DOHH2 (cell line): ENCODE results near the gene SH2D1B.

Experiments
- H3F3A ChIP-seq: fragments of 200-600 bp; sonication (generic), shearing (Covaris generic); 2 replicates; pipeline ENCODE4 v1.6.0; 2016; ENCODE audit warnings: antibody characterized with exemption, mild to moderate bottlenecking; ENCODE audit not compliant: control insufficient read depth, insufficient read depth
- H3K27ac ChIP-seq: fragments of 200-600 bp; sonication (generic); 2 replicates; pipeline ENCODE4 v1.5.1; 2014; ENCODE audit warnings: low read depth, mild to moderate bottlenecking, low read length, moderate library complexity
- H3K27me3 ChIP-seq: fragments of 200-600 bp; sonication (generic); 2 replicates; pipeline ENCODE4 v1.6.1; 2014; ENCODE audit warnings: mild to moderate bottlenecking, low read length, mixed read lengths; ENCODE audit not compliant: control insufficient read depth
- H3K36me3 ChIP-seq: fragments of 200-600 bp; sonication (generic); 2 replicates; pipeline ENCODE4 v1.6.1; 2014; ENCODE audit warnings: mild to moderate bottlenecking, low read length, moderate library complexity, mixed read lengths; ENCODE audit not compliant: control insufficient read depth
- H3K4me1 ChIP-seq: fragments of 200-600 bp; sonication (generic); 2 replicates; pipeline ENCODE4 v1.6.1; 2014; ENCODE audit warnings: mild to moderate bottlenecking, low read length, mixed read lengths; ENCODE audit not compliant: control insufficient read depth
- H3K4me2 ChIP-seq: fragments of 200-600 bp; sonication (generic); 2 replicates; pipeline ENCODE4 v1.6.0; 2014; ENCODE audit warnings: mild to moderate bottlenecking, low read length, moderate library complexity
- H3K4me3 ChIP-seq: fragments of 200-600 bp; sonication (generic); 2 replicates; pipeline ENCODE4 v1.5.1; 2014; ENCODE audit warnings: mild to moderate bottlenecking, low read length, mixed read lengths
- H3K79me2 ChIP-seq: fragments of 200-600 bp; sonication (generic); 2 replicates; pipeline ENCODE4 v1.6.1; 2014; ENCODE audit warnings: mild to moderate bottlenecking, low read length, mixed read lengths; ENCODE audit not compliant: control insufficient read depth
- H3K9me2 ChIP-seq: fragments of 200-600 bp; sonication (generic); replicated peaks from 2 replicates; pipeline ENCODE4 v1.6.1; 2014; ENCODE audit warnings: mild to moderate bottlenecking, low read length, mixed read lengths; ENCODE audit not compliant: control insufficient read depth
- H3K9me3 ChIP-seq: fragments of 200-600 bp; sonication (generic); 2 replicates; pipeline ENCODE4 v1.6.1; 2014; ENCODE audit warnings: antibody characterized with exemption, low read length, mixed read lengths; ENCODE audit not compliant: control insufficient read depth, insufficient read depth
- H4K20me1 ChIP-seq: fragments of 200-600 bp; sonication (generic); 2 replicates; pipeline ENCODE4 v1.6.0; 2014; ENCODE audit warnings: low read depth, mild to moderate bottlenecking, antibody characterized with exemption, low read length, moderate library complexity; ENCODE audit not compliant: control insufficient read depth, insufficient read depth
- EZH2phosphoT487 ChIP-seq: fragments of 200-600 bp; sonication (generic); IDR thresholded peaks from 2 replicates; pipeline ENCODE4 v1.6.1; 2017; ENCODE audit warnings: borderline replicate concordance, mild to moderate bottlenecking, antibody characterized with exemption, low read length, moderate library complexity, mixed read lengths
- TF ChIP-seq, protein P1 (sequence below): fragments of 200-600 bp; sonication (generic); IDR thresholded peaks from one replicate; pipeline ENCODE4 v1.5.1; 2014; ENCODE audit warnings: antibody characterized with exemption, mild to moderate bottlenecking, low read depth, low read length; ENCODE audit not compliant: poor library complexity, severe bottlenecking

The SH2D1B gene

DNA sequence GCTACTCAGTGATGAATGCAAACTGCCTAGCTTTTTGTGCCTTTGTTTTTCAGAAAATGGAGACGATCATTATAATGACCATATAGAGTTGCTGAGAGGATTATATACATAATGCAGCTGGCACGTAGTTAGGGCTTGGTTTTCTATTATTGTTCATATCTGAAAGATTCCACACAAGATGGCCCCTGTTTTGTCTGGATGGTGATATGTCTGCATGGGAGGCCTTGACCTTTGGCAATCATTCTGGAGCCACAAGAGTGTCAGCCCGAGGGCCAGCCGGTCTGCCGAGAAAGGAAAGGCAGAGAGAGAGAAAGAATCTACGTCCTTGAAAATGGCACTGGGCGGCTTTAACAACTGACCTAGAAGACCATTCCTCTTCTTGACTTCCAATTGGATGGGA lies 5.7 kb upstream of the SH2D1B start:
- no peaks in the 10 kb centered on the region for H3K9me2 ChIP-seq
- H3K4me2 ChIP-seq: no peak overlapping the region
- no peak overlapping the region for H3K27ac ChIP-seq
- H3K4me3 ChIP-seq: no peak overlapping the region
- H3K36me3 ChIP-seq: no peaks in the 10 kb centered on the region
- no peaks in the 10 kb centered on the region for H3K4me1 ChIP-seq
- H4K20me1 ChIP-seq: no peaks in the 10 kb centered on the region
- TF ChIP-seq EZH2phosphoT487: no peak
- TF ChIP-seq, protein P1, sequence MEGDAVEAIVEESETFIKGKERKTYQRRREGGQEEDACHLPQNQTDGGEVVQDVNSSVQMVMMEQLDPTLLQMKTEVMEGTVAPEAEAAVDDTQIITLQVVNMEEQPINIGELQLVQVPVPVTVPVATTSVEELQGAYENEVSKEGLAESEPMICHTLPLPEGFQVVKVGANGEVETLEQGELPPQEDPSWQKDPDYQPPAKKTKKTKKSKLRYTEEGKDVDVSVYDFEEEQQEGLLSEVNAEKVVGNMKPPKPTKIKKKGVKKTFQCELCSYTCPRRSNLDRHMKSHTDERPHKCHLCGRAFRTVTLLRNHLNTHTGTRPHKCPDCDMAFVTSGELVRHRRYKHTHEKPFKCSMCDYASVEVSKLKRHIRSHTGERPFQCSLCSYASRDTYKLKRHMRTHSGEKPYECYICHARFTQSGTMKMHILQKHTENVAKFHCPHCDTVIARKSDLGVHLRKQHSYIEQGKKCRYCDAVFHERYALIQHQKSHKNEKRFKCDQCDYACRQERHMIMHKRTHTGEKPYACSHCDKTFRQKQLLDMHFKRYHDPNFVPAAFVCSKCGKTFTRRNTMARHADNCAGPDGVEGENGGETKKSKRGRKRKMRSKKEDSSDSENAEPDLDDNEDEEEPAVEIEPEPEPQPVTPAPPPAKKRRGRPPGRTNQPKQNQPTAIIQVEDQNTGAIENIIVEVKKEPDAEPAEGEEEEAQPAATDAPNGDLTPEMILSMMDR: no peak
- no peaks in the 10 kb centered on the region for H3K79me2 ChIP-seq
- H3F3A ChIP-seq: no peaks in the 10 kb centered on the region
- H3K27me3 ChIP-seq: no peaks in the 10 kb centered on the region
- H3K9me3 ChIP-seq: no peaks in the 10 kb centered on the region

DNA sequence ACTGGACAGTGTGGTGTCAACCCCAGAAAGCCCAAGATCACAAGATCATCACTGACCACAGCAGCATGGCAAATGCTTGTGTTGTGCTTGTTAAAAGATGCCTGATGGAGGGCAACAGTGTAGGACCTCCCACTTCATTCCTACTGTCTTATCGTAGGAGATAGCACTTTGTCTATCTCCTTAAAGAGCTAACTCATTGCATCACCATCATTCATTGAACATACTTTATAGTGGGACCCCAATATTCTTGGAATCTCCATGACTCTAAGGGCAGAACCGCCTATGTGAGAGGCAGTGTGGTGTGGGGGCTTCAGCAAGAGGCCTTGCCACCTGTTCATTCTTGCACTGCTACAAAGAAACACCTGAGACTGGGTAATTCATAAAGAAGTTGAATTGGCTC lies 5.0 kb upstream of the SH2D1B start:
- Histone ChIP-seq H3K9me2 (no peaks in the 10 kb centered on the region), H3K9me3 (no peaks in the 10 kb centered on the region), H3K36me3 (no peaks in the 10 kb centered on the region), H3K4me1 (no peaks in the 10 kb centered on the region), H3K27me3 (no peaks in the 10 kb centered on the region), H4K20me1 (no peaks in the 10 kb centered on the region), H3K27ac (no peak overlapping the region), H3K4me2 (no peak overlapping the region), H3F3A (no peaks in the 10 kb centered on the region), H3K79me2 (no peaks in the 10 kb centered on the region), H3K4me3 (no peak overlapping the region)
- TF ChIP-seq EZH2phosphoT487: no peak
- TF ChIP-seq, protein P1: no peak

DNA sequence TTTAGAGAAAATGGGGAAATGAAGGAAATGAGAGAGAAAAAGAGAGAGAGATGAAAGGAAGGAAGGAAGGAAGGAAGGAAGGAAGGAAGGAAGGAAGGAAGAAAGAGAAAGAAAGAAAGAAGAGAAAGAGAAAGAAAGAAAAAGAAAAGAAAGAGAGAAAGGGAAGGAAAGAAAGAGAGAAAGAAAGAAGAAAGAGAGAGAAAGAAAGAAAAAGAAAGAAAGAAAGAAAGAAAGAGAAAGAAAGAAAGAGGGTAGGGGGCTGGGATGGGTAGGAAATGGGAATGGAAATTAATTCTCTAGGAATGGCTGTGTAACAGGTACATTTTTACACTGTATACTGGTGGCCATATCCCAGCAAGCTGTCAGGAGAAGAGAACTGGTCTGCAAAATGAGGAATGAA lies 4.3 kb upstream of the SH2D1B start:
- H3K79me2 ChIP-seq: no peaks in the 10 kb centered on the region
- H3K27me3 ChIP-seq: no peaks in the 10 kb centered on the region
- H3K27ac ChIP-seq: no peak overlapping the region
- no peaks in the 10 kb centered on the region for H3K9me2 ChIP-seq
- no peaks in the 10 kb centered on the region for H4K20me1 ChIP-seq
- no peaks in the 10 kb centered on the region for H3K4me1 ChIP-seq
- H3K36me3 ChIP-seq: no peaks in the 10 kb centered on the region
- TF ChIP-seq, protein P1: no peak
- TF ChIP-seq EZH2phosphoT487: no peak
- no peaks in the 10 kb centered on the region for H3F3A ChIP-seq
- no peak overlapping the region for H3K4me2 ChIP-seq
- no peak overlapping the region for H3K4me3 ChIP-seq
- no peaks in the 10 kb centered on the region for H3K9me3 ChIP-seq

DNA sequence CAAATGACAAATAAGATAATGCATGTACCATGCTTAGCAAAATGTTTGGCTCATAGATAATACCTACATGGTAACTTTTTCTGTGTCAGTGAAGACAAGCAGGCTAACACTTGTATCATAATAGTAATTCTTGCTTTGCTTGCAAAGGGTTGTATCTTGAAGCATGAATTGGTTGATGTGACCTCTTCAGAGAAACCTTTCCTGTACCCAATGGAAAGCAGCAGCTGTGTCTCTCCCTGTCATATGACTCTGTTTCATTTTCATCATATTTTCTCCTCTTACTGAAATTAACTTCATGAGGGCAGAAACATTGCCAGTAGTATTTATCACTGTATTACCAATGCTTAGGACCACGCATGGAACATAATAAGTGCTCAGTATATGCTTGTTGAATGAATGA lies 4.4 kb downstream of the SH2D1B start:
- Histone ChIP-seq H3K4me1 (no peaks in the 10 kb centered on the region), H3K4me3 (no peak overlapping the region), H3K36me3 (no peaks in the 10 kb centered on the region), H3K4me2 (no peak overlapping the region), H3K79me2 (no peaks in the 10 kb centered on the region), H4K20me1 (no peaks in the 10 kb centered on the region), H3K9me2 (no peaks in the 10 kb centered on the region), H3K27me3 (no peaks in the 10 kb centered on the region), H3F3A (no peaks in the 10 kb centered on the region), H3K27ac (no peak overlapping the region), H3K9me3 (no peaks in the 10 kb centered on the region)
- TF ChIP-seq, protein P1: no peak
- no peak for TF ChIP-seq EZH2phosphoT487
